ENCODE measurements around the gene NPC2.

DNA sequence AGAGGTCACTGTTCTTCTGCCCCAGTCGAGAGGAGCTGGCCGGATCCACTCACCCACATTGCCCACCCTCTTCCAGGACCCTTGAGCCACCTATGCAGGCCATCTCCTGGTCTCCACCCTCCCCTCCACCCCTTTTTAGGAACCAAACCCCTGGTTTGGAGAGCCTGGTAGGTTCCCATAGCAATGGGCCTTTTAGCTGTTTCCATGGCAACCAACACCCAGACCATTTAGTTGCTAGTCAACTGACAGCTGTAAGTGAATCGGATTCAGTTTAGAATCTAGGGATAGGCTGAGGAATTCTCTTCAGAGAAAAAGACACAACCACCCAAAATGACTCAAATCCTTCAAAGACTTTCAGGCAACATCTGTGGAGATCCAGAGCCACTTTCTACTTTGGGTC lies 16.5 kb downstream of the NPC2 start:
- TF ChIP-seq CTCF (IDR thresholded peaks at IDR 0.05) = no peak
- no peak for TF ChIP-seq POLR2A (IDR thresholded peaks at IDR 0.05)
